ENCODE data around the gene ALG13.
A peak's percentile ranks its signal among the peaks of the same experiment; 100 is the strongest.

The ALG13 gene

GRCh38 chrX:111695297-111695880, 14.4 kb downstream of the ALG13 start:
- DNase-seq (ENCODE audit: low read depth) = no peak
- no peak for TF ChIP-seq CTCF (conservative IDR thresholded peaks at IDR 0.05; ENCODE audit: low read depth, low read length)
- H3K4me3 ChIP-seq (ENCODE audit: low read length) = no peak overlapping the region

- no peak for DNase-seq (ENCODE audit: low read depth)
- H3K4me3 ChIP-seq (ENCODE audit: low read length) = no peak overlapping the region
- peak; percentile 41 for TF ChIP-seq CTCF (conservative IDR thresholded peaks at IDR 0.05; ENCODE audit: low read depth, low read length)
These were observed 38.6 kb downstream of the ALG13 start for GRCh38 chrX:111719426-111720210.

- no peak for DNase-seq (ENCODE audit: low read depth)
- no peak for TF ChIP-seq CTCF (conservative IDR thresholded peaks at IDR 0.05; ENCODE audit: low read depth, low read length)
These were observed 47.1 kb downstream of the ALG13 start for GRCh38 chrX:111728096-111728495.

GRCh38 chrX:111731351-111731750, 50.4 kb downstream of the ALG13 start:
- H3K4me3 ChIP-seq (ENCODE audit: low read length) = no peak overlapping the region
- peak; percentile 34 for DNase-seq (ENCODE audit: low read depth)
- no peak for TF ChIP-seq CTCF (conservative IDR thresholded peaks at IDR 0.05; ENCODE audit: low read depth, low read length)

More at GRCh38 chrX:111728096-111728495, 47.1 kb downstream of the ALG13 start:
- no peak overlapping the region for H3K4me3 ChIP-seq (ENCODE audit: low read length)

- H3K4me3 ChIP-seq (ENCODE audit: low read length) = no peak overlapping the region
- DNase-seq (ENCODE audit: low read depth) = no peak
- TF ChIP-seq CTCF (conservative IDR thresholded peaks at IDR 0.05; ENCODE audit: low read depth, low read length) = no peak
These were observed 55.6 kb downstream of the ALG13 start for GRCh38 chrX:111736571-111736970.

GRCh38 chrX:111742018-111742417, 61.0 kb downstream of the ALG13 start:
- no peak for TF ChIP-seq CTCF (conservative IDR thresholded peaks at IDR 0.05; ENCODE audit: low read depth, low read length)
- no peak for DNase-seq (ENCODE audit: low read depth)
- H3K4me3 ChIP-seq (ENCODE audit: low read length) = no peak overlapping the region

GRCh38 chrX:111743316-111743715, 62.3 kb downstream of the ALG13 start:
- H3K4me3 ChIP-seq (ENCODE audit: low read length) = no peak overlapping the region
- no peak for TF ChIP-seq CTCF (conservative IDR thresholded peaks at IDR 0.05; ENCODE audit: low read depth, low read length)

More at GRCh38 chrX:111743316-111743715, 62.3 kb downstream of the ALG13 start:
- no peak for DNase-seq (ENCODE audit: low read depth)

Measured in retinal pigment epithelial cell (primary cell).